Mesodermal cell (in vitro differentiated cells): Measurements from ENCODE around the gene KAZN.

Source experiments
- H3K27ac ChIP-seq: 2 replicates; pipeline ENCODE4 v1.7.0; 2013; ENCODE audit warnings: mild to moderate bottlenecking, low read depth, low read length, moderate library complexity; ENCODE audit not compliant: severe bottlenecking
- H3K36me3 ChIP-seq: 2 replicates; pipeline ENCODE4 v1.7.1; 2013; ENCODE audit warnings: mild to moderate bottlenecking, low read length, moderate library complexity; ENCODE audit not compliant: control insufficient read depth, insufficient read depth
- H3K4me1 ChIP-seq: one replicate; pipeline ENCODE4 v1.7.1; 2013; ENCODE audit warnings: mild to moderate bottlenecking, low read length; ENCODE audit not compliant: insufficient read depth, control insufficient read depth, poor library complexity, severe bottlenecking
- H3K4me3 ChIP-seq: 2 replicates; pipeline ENCODE4 v1.7.0; 2013; ENCODE audit warnings: low read length, control low read depth, mild to moderate bottlenecking; ENCODE audit not compliant: insufficient read depth, poor library complexity, severe bottlenecking; ENCODE audit errors: extremely low read depth
- H3K9me3 ChIP-seq: 2 replicates; pipeline ENCODE4 v1.7.1; 2013; ENCODE audit warnings: mild to moderate bottlenecking, low read length, moderate library complexity; ENCODE audit not compliant: control insufficient read depth
- WGBS, 2 experiments: methylation state at CpG; one replicate each; pipeline ENCODE4 v1.1.5; 2013; ENCODE audit warnings: missing lambda C conversion rate in 2 of 2; ENCODE audit not compliant: insufficient coverage in 2 of 2; 5-methylcytosine and 5-hydroxymethylcytosine counted together

KAZN gene

DNA sequence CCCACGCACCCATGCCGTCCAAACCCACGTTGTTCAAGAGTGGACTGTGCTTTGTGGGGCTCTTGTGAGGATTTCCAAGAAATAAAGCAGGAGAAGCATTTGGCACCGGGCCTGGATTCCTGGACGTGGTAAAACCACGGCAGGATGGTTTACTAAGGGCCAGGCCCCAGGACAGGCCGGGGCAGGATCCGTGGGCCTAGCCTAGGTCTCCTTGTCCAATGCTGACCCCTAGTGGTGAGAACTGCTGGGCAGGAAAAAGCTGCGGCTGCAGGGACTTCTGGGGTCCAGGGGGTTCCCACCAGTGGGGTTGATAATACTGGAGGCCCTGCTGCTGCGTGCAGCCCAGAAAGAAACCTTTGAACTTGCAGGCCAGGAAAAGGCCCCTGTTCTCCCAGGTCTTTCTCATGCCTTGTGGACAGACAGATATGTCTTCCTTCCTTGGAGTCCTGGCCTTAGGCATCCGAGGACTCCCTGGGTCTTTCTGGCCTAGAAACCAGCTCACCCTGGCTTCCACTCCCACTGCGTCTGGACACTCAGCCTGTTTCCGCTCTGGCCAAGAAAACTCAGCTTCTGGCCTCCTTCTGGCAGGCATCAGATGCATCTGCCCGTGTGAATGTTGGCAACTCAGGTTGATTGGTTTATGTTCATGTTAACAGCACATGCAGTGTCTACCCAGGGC, 448.1 kb downstream of the KAZN start:
- Histone ChIP-seq H3K4me1 (no peaks in the 10 kb centered on the region), H3K9me3 (no peaks in the 10 kb centered on the region), H3K27ac (no peak overlapping the region), H3K4me3 (no peak overlapping the region), H3K36me3 (peaks cover 3% of the 10 kb centered on the region)
- WGBS, 2 experiments: 64 to 72% methylated on average over 12 to 13 of the region's 14 CpGs

DNA sequence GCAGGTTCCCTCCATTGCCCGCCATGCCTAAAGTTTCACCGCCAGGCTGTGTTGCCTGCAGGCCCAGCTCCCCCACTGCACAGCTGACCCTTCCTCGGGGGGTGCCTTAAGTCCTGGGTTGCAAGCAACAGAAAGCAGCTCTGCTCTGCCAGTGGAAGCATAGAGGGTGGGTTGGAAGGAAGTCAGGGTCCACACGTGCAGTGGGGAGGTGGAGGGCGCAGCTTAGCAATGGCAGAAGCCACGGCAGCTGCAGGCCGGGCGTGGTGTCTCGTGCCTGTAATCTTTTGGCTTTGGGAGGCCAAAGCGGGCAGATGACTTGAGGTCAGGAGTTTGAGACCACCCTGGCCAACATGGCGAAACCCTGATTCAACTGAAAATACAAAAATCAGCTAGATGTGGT, 448.8 kb downstream of the KAZN start:
- Histone ChIP-seq H3K36me3 (peaks cover 3% of the 10 kb centered on the region), H3K4me1 (no peaks in the 10 kb centered on the region), H3K4me3 (no peak overlapping the region), H3K9me3 (no peaks in the 10 kb centered on the region), H3K27ac (no peak overlapping the region)
- WGBS, 2 experiments: 97% methylated on average over 8 to 11 of the region's 11 CpGs

DNA sequence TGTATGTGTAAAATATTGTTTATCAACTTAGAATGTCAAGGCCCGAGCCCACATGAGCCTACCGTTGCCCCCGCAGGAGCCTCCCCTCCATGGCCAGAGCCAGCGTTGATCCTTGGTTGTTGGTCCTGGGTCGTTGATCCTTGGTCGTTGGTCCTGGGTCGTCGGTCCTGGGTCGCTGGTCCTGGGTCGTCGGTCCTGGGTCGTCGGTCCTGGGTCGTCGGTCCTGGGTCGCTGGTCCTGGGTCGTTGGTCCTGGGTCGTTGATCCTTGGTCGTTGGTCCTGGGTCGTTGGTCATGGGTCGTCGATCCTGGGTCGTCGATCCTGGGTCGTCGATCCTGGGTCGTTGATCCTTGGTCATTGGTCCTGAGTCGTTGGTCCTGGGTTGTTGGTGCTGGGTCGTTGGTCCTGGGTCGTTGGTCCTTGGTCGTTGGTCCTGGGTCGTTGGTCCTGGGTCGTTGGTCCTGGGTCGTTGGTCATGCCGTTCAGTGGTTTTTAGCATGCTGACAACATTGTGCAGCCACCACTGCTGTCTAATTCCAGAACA, 450.0 kb downstream of the KAZN start:
- WGBS, 2 experiments: 92 to 93% methylated on average over 26 to 35 of the region's 35 CpGs
- no peak overlapping the region for H3K27ac ChIP-seq
- no peaks in the 10 kb centered on the region for H3K9me3 ChIP-seq
- H3K4me1 ChIP-seq: no peaks in the 10 kb centered on the region
- H3K4me3 ChIP-seq: no peak overlapping the region
- H3K36me3 ChIP-seq: peaks cover 3% of the 10 kb centered on the region

GRCh38 chr1:15049067-15049466, 450.6 kb downstream of the KAZN start:
- peaks cover 3% of the 10 kb centered on the region for H3K36me3 ChIP-seq
- H3K4me3 ChIP-seq: no peak overlapping the region
- no peak overlapping the region for H3K27ac ChIP-seq
- no peaks in the 10 kb centered on the region for H3K4me1 ChIP-seq
- WGBS, 2 experiments: 95% methylated on average over 4 to 10 of the region's 13 CpGs
- no peaks in the 10 kb centered on the region for H3K9me3 ChIP-seq

- H3K4me3 ChIP-seq: no peak overlapping the region
- H3K27ac ChIP-seq: no peak overlapping the region
- H3K4me1 ChIP-seq: peaks cover 3% of the 10 kb centered on the region
- no peaks in the 10 kb centered on the region for H3K9me3 ChIP-seq
- peaks cover 11% of the 10 kb centered on the region for H3K36me3 ChIP-seq
- WGBS, 2 experiments: 93 to 98% methylated on average over 5 of the region's 8 CpGs
Measured at GRCh38 chr1:15051882-15052528, 453.5 kb downstream of the KAZN start.

GRCh38 chr1:15053153-15053552, 454.7 kb downstream of the KAZN start:
- no peaks in the 10 kb centered on the region for H3K9me3 ChIP-seq
- no peak overlapping the region for H3K27ac ChIP-seq
- peaks cover 19% of the 10 kb centered on the region for H3K36me3 ChIP-seq
- WGBS, 2 experiments: 67 to 71% methylated on average over 4 of the region's 9 CpGs
- H3K4me1 ChIP-seq: peaks cover 3% of the 10 kb centered on the region
- H3K4me3 ChIP-seq: no peak overlapping the region

GRCh38 chr1:15055736-15056415, 457.4 kb downstream of the KAZN start:
- 96 to 98% methylated on average over 21 to 24 of the region's 29 CpGs for WGBS, 2 experiments
- Histone ChIP-seq H3K27ac (no peak overlapping the region), H3K9me3 (no peaks in the 10 kb centered on the region), H3K4me3 (no peak overlapping the region), H3K36me3 (peaks cover 36% of the 10 kb centered on the region), H3K4me1 (peaks cover 3% of the 10 kb centered on the region)

DNA sequence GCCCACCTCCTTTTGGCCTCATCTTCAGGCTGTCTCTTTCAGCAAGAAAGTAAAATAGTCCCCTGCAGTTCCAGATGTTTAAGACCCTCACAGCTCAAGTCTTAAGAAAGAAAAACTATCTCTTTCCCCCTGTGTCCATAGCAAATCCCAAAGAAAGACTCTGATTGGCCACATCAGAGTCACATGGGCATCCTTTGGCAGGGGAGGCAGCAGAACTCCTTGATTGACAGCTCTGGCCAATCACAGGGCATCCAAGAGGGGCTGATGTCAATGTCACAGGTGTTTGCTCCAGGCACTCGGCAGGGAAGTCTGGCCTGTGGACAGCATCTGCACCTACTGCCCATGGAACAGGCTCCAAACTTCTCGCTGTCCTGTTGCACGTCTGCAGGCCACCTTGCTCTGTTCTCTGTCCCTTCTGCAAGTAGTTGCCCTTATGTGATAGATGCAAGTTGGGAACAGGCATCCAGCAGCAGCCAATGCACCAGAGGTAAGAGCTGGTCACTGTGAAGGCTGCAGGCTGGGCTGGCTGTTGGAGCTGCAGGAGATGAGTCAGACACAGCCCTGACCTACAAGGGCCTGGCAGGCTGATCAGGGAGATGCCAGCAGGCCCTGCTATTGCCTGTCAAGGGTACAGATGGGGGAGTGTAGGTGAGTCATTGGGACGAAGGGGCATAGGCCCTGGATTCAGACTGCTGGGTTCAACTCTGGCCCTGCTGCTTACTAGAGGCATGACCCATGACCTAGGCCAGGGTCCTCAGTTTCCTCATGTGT, 458.2 kb downstream of the KAZN start:
- peaks cover 39% of the 10 kb centered on the region for H3K36me3 ChIP-seq
- no peak overlapping the region for H3K27ac ChIP-seq
- peaks cover 3% of the 10 kb centered on the region for H3K4me1 ChIP-seq
- peaks cover 2% of the 10 kb centered on the region for H3K9me3 ChIP-seq
- no peak overlapping the region for H3K4me3 ChIP-seq
- 89 to 91% methylated on average over 4 of the region's 4 CpGs for WGBS, 2 experiments

DNA sequence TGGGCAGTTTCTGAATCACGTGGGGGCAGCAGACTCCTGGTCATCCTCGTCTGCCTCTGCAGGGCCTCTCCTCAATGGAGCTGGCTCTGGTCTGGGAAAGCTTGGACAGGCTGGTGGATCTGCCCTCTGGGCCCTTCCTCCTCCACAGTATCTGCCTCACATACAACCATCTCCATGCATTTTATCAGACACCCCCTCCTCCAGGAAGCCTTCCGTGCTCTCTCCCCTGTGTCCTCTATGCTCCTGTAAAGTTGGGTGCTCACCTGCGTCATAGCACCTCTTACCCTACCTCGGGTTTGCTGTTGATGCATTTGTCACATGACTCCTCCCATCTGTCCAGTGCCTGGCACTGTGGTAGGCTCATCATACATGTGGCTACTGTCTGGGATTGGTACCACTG, 459.3 kb downstream of the KAZN start:
- WGBS, 2 experiments: 93 to 96% methylated on average over 5 of the region's 5 CpGs
- peaks cover 10% of the 10 kb centered on the region for H3K9me3 ChIP-seq
- H3K27ac ChIP-seq: no peak overlapping the region
- no peak overlapping the region for H3K4me3 ChIP-seq
- peaks cover 3% of the 10 kb centered on the region for H3K4me1 ChIP-seq
- peaks cover 48% of the 10 kb centered on the region for H3K36me3 ChIP-seq

- 83 to 100% methylated on average over 1 of the region's 2 CpGs for WGBS, 2 experiments
- Histone ChIP-seq H3K4me1 (peaks cover 3% of the 10 kb centered on the region), H3K36me3 (peaks cover 48% of the 10 kb centered on the region), H3K4me3 (no peak overlapping the region), H3K9me3 (peaks cover 10% of the 10 kb centered on the region), H3K27ac (no peak overlapping the region)
Measured at GRCh38 chr1:15058261-15058660, 459.8 kb downstream of the KAZN start.
